HepG2 (cell line): ENCODE measurements around the gene NEURL2. TPM values are rescaled to one million over a fixed set of nuclear protein-coding genes. Genes with fewer than 3 reads are reported as not detected.

Source experiments
- BRCA1 ChIP-seq: sonication (generic); formaldehyde crosslinking; IDR thresholded peaks from 2 replicates; pipeline ENCODE4 v1.4.0; 2020; ENCODE audit warnings: missing genetic modification reagents
- CEBPG ChIP-seq: IDR thresholded peaks from 2 replicates; pipeline ENCODE4 v1.6.1; 2016
- ESRRA ChIP-seq: sonication (generic); formaldehyde crosslinking; IDR thresholded peaks from 2 replicates; pipeline ENCODE4 v1.5.1; 2020; ENCODE audit warnings: mild to moderate bottlenecking, low read depth, missing genetic modification reagents
- FOSL1 ChIP-seq: sonication (generic); formaldehyde crosslinking; IDR thresholded peaks from 2 replicates; pipeline ENCODE4 v1.9.0; 2021; ENCODE audit warnings: missing genetic modification reagents, borderline replicate concordance
- FOXA3 ChIP-seq: IDR thresholded peaks from 2 replicates; pipeline ENCODE4 v1.6.1; 2016; ENCODE audit warnings: missing genetic modification reagents, missing compliant biosample characterization
- GATAD1 ChIP-seq: IDR thresholded peaks from 2 replicates; pipeline ENCODE4 v1.6.1; 2016; ENCODE audit warnings: missing genetic modification reagents, missing compliant biosample characterization
- MEF2D ChIP-seq: sonication (generic); formaldehyde crosslinking; IDR thresholded peaks from 2 replicates; pipeline ENCODE4 v1.5.1; 2020; ENCODE audit warnings: mild to moderate bottlenecking, missing genetic modification reagents
- MXD4 ChIP-seq: IDR thresholded peaks from 2 replicates; pipeline ENCODE4 v1.6.1; 2016; ENCODE audit warnings: mild to moderate bottlenecking, missing biosample characterization, missing genetic modification reagents
- NAIF1 ChIP-seq: sonication (generic); formaldehyde crosslinking; IDR thresholded peaks from 2 replicates; pipeline ENCODE4 v1.5.0; 2020; ENCODE audit warnings: mild to moderate bottlenecking, missing genetic modification reagents, borderline replicate concordance
- NFIB ChIP-seq: sonication (generic); formaldehyde crosslinking; IDR thresholded peaks from 2 replicates; pipeline ENCODE4 v1.9.0; 2021; ENCODE audit warnings: missing genetic modification reagents, mild to moderate bottlenecking, borderline replicate concordance
- PHF8 ChIP-seq: sonication (generic); formaldehyde crosslinking; IDR thresholded peaks from 2 replicates; pipeline ENCODE4 v1.5.0; 2020; ENCODE audit warnings: missing genetic modification reagents
- PPARG ChIP-seq: conservative IDR thresholded peaks from 2 replicates; pipeline ENCODE4 v1.6.1; 2016; ENCODE audit warnings: missing biosample characterization, missing genetic modification reagents
- RCOR2 ChIP-seq: IDR thresholded peaks from 2 replicates; pipeline ENCODE4 v1.6.1; 2016; ENCODE audit warnings: missing biosample characterization, missing genetic modification reagents
- RELA ChIP-seq: sonication (generic); formaldehyde crosslinking; IDR thresholded peaks from 2 replicates; pipeline ENCODE4 v1.4.0; 2020; ENCODE audit warnings: missing genetic modification reagents
- RXRB ChIP-seq: IDR thresholded peaks from 2 replicates; pipeline ENCODE4 v1.6.1; 2016; ENCODE audit warnings: borderline replicate concordance, missing genetic modification reagents, missing compliant biosample characterization
- SAFB2 ChIP-seq: sonication (generic); formaldehyde crosslinking; IDR thresholded peaks from 2 replicates; pipeline ENCODE4 v1.5.1; 2020; ENCODE audit warnings: missing genetic modification reagents, low read depth, mild to moderate bottlenecking, borderline replicate concordance
- SYNCRIP ChIP-seq: fragments of 200-400 bp; formaldehyde crosslinking; IDR thresholded peaks from 2 replicates; pipeline ENCODE4 v1.6.1; 2018; ENCODE audit warnings: mild to moderate bottlenecking, low read depth, low read length; ENCODE audit not compliant: insufficient read depth
- YEATS2 ChIP-seq: sonication (generic); formaldehyde crosslinking; IDR thresholded peaks from 2 replicates; pipeline ENCODE4 v1.4.0; 2020; ENCODE audit warnings: missing genetic modification reagents, borderline replicate concordance
- ZBTB38 ChIP-seq: sonication (generic); formaldehyde crosslinking; IDR thresholded peaks from 2 replicates; pipeline ENCODE4 v1.5.1; 2020; ENCODE audit warnings: mild to moderate bottlenecking, missing genetic modification reagents
- ZBTB7A ChIP-seq: sonication (generic); formaldehyde crosslinking; IDR thresholded peaks from 2 replicates; pipeline ENCODE4 v1.8.0; 2022; ENCODE audit warnings: mild to moderate bottlenecking, missing genetic modification reagents
- ZIK1 ChIP-seq: sonication (generic); formaldehyde crosslinking; IDR thresholded peaks from 2 replicates; pipeline ENCODE4 v1.5.0; 2020; ENCODE audit warnings: mild to moderate bottlenecking, low read depth, missing genetic modification reagents, borderline replicate concordance
- ZKSCAN5 ChIP-seq: sonication (generic); formaldehyde crosslinking; IDR thresholded peaks from 2 replicates; pipeline ENCODE4 v1.5.1; 2020; ENCODE audit warnings: mild to moderate bottlenecking, missing genetic modification reagents
- ZMYM4 ChIP-seq: sonication (generic); formaldehyde crosslinking; IDR thresholded peaks from 2 replicates; pipeline ENCODE4 v1.8.1; 2023; ENCODE audit warnings: mild to moderate bottlenecking, missing genetic modification reagents
- ZNF33B ChIP-seq: sonication (generic); formaldehyde crosslinking; IDR thresholded peaks from 2 replicates; pipeline ENCODE4 v1.5.1; 2020; ENCODE audit warnings: mild to moderate bottlenecking, missing genetic modification reagents
- ZNF343 ChIP-seq: sonication (generic); formaldehyde crosslinking; IDR thresholded peaks from 2 replicates; pipeline ENCODE4 v1.4.0; 2020; ENCODE audit warnings: mild to moderate bottlenecking, missing genetic modification reagents
- ZNF543 ChIP-seq: sonication (generic); formaldehyde crosslinking; IDR thresholded peaks from 2 replicates; pipeline ENCODE4 v1.4.0; 2020; ENCODE audit warnings: mild to moderate bottlenecking, missing genetic modification reagents
- ZNF569 ChIP-seq: sonication (generic); formaldehyde crosslinking; IDR thresholded peaks from 2 replicates; pipeline ENCODE4 v1.5.0; 2020; ENCODE audit warnings: mild to moderate bottlenecking, missing genetic modification reagents, moderate library complexity, borderline replicate concordance
- ZNF776 ChIP-seq: sonication (generic); formaldehyde crosslinking; IDR thresholded peaks from 2 replicates; pipeline ENCODE4 v1.4.0; 2020; ENCODE audit warnings: mild to moderate bottlenecking, missing genetic modification reagents
- polyA plus RNA-seq, 8 experiments: library from polyadenylated mRNA; depleted of rRNA in 3 of 8; stranded (reverse) in 7 of 8; unstranded in 1 of 8; fragments of >200 nt; fragmentation: Illumina TruSeq in 4 of 8; extraction: Trizol in 4 of 8; gene quantifications; 2 replicates each; pipeline versions ENCODE4 v1.2.1 to v1.2.3, GENCODE V29; 2011 to 2016; ENCODE audit warnings: low read depth in 4 of 8, missing spikeins in 1 of 8, mixed read lengths in 1 of 8; ENCODE audit not compliant: insufficient read depth in 1 of 8
- total RNA-seq, 5 experiments: library from RNA; depleted of rRNA; stranded (reverse); fragments of >200 nt; fragmentation: Illumina TruSeq; extraction: Trizol; gene quantifications; 2 replicates each; pipeline ENCODE4 v1.2.3, GENCODE V29; 2016; ENCODE audit warnings: low read depth in 1 of 5
- TF ChIP-seq, protein P1 (sequence below): sonication (generic); formaldehyde crosslinking; IDR thresholded peaks from 2 replicates; pipeline ENCODE4 v1.9.0; 2022; ENCODE audit warnings: missing genetic modification reagents, mild to moderate bottlenecking, borderline replicate concordance
- TF ChIP-seq, protein P2 (sequence below): sonication (generic); formaldehyde crosslinking; IDR thresholded peaks from 2 replicates; pipeline ENCODE4 v1.8.0; 2022; ENCODE audit warnings: missing genetic modification reagents, mild to moderate bottlenecking, moderate library complexity, borderline replicate concordance

Gene NEURL2
- total and polyA plus RNA-seq, 2 of the 13 experiments (the other 11 are each of a cell fraction or from before 2014, with no cell fraction given) = 7.2 to 9.7 TPM

DNA sequence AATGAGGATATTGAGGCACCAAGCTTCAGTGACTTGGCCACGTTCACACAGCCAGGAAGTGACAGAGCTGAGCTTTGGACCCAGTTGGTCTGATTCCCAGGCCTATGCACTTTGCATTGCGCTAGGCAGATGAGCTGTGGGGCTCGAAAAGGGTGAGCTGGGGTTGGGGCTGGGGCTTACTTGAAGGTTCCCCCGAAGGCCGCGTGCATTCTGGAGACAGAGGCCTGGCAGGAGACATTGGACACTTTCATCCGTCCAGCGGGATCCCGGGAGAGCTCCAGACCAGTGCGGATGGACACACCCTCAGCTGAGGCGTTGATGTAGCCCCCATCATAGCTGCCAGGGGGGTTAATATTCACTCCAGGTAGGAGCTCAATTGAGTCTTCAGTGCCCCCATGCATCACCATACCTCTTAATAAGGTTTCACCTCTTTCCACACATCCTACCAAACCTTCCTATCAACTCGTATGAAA lies 18.4 kb upstream of the NEURL2 start (continued):
- TF ChIP-seq ZMYM4 (peak; percentile 68), ZKSCAN5 (CRISPR knock-in tag) (peak; percentile 81; the same call in 1 of the 2 replicates), RCOR2 (CRISPR knock-in tag) (peak; percentile 49; the same call in 1 of the 2 replicates), ESRRA (CRISPR knock-in tag) (peak; percentile 68; the same call in 1 of the 2 replicates), FOXA3 (CRISPR knock-in tag) (peak; percentile 70), ZNF776 (CRISPR knock-in tag) (peak; percentile 40; the same call in 1 of the 2 replicates), RXRB (peak; percentile 71; the same call in 1 of the 2 replicates), NFIB (no peak), SAFB2 (CRISPR knock-in tag) (no peak), ZNF33B (CRISPR knock-in tag) (no peak), GATAD1 (CRISPR knock-in tag) (peak; percentile 25; the same call in 1 of the 2 replicates), ZBTB7A (peak; percentile 41; the same call in 1 of the 2 replicates), ZNF569 (no peak), ZBTB38 (CRISPR knock-in tag) (peak; percentile 89; the same call in 1 of the 2 replicates), NAIF1 (CRISPR knock-in tag) (peak; percentile 76; the same call in 1 of the 2 replicates), SYNCRIP (no peak), CEBPG (CRISPR knock-in tag) (peak; percentile 64), RELA (CRISPR knock-in tag) (0 out of 2 replicates have a peak, but pooled peaks have one; percentile 5), ZNF543 (CRISPR knock-in tag) (0 out of 2 replicates have a peak, but pooled peaks have one; percentile 16), YEATS2 (CRISPR knock-in tag) (0 out of 2 replicates have a peak, but pooled peaks have one; percentile 2), ZIK1 (CRISPR knock-in tag) (no peak), PHF8 (CRISPR knock-in tag) (peak; percentile 20), MEF2D (peak; percentile 75), FOSL1 (CRISPR knock-in tag) (no peak), BRCA1 (CRISPR knock-in tag) (peak; percentile 7; the same call in 1 of the 2 replicates), PPARG (peak; percentile 51; the same call in 1 of the 2 replicates), MXD4 (CRISPR knock-in tag) (peak; percentile 52; the same call in 1 of the 2 replicates), ZNF343 (CRISPR knock-in tag) (no peak)
- TF ChIP-seq, protein P1, sequence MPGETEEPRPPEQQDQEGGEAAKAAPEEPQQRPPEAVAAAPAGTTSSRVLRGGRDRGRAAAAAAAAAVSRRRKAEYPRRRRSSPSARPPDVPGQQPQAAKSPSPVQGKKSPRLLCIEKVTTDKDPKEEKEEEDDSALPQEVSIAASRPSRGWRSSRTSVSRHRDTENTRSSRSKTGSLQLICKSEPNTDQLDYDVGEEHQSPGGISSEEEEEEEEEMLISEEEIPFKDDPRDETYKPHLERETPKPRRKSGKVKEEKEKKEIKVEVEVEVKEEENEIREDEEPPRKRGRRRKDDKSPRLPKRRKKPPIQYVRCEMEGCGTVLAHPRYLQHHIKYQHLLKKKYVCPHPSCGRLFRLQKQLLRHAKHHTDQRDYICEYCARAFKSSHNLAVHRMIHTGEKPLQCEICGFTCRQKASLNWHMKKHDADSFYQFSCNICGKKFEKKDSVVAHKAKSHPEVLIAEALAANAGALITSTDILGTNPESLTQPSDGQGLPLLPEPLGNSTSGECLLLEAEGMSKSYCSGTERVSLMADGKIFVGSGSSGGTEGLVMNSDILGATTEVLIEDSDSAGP (CRISPR knock-in tag) = peak; percentile 49; the same call in 1 of the 2 replicates
- TF ChIP-seq, protein P2, sequence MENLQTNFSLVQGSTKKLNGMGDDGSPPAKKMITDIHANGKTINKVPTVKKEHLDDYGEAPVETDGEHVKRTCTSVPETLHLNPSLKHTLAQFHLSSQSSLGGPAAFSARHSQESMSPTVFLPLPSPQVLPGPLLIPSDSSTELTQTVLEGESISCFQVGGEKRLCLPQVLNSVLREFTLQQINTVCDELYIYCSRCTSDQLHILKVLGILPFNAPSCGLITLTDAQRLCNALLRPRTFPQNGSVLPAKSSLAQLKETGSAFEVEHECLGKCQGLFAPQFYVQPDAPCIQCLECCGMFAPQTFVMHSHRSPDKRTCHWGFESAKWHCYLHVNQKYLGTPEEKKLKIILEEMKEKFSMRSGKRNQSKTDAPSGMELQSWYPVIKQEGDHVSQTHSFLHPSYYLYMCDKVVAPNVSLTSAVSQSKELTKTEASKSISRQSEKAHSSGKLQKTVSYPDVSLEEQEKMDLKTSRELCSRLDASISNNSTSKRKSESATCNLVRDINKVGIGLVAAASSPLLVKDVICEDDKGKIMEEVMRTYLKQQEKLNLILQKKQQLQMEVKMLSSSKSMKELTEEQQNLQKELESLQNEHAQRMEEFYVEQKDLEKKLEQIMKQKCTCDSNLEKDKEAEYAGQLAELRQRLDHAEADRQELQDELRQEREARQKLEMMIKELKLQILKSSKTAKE (CRISPR knock-in tag) = peak; percentile 61; the same call in 1 of the 2 replicates
